OCI-LY3 (cell line): ENCODE results near the gene RIBC1.

Experiments
- EZH2phosphoT487 ChIP-seq: fragments of 200-600 bp; shearing (Covaris generic); IDR thresholded peaks from 2 replicates; pipeline ENCODE4 v1.6.1; 2018; ENCODE audit warnings: antibody characterized with exemption, mixed run types, low read depth
- TF ChIP-seq, protein P1 (sequence below): fragments of 200-600, 300-600 bp; sonication (generic); IDR thresholded peaks from 2 replicates; pipeline ENCODE4 v1.5.1; 2014; ENCODE audit warnings: antibody characterized with exemption, low read length, low read depth

DNA sequence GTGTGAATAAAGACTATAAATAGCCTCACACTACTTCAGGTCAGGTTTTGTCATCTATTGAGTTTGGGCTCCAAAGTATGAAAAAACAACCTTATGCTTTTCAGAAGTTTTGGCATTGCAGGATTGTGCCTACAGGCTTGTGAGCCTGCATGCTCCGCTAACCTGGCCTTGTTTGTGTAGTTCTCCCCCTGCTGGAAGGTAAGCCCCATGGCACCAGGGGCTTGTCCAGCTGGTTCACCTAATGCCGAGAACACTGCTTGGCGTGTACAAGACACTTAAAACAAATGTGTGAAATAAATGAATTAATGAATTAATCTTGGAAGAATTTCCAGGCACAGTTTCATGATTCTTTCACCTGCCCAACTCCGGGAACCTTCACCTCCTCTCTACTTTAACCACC lies 13.3 kb downstream of the RIBC1 start:
- TF ChIP-seq, protein P1, sequence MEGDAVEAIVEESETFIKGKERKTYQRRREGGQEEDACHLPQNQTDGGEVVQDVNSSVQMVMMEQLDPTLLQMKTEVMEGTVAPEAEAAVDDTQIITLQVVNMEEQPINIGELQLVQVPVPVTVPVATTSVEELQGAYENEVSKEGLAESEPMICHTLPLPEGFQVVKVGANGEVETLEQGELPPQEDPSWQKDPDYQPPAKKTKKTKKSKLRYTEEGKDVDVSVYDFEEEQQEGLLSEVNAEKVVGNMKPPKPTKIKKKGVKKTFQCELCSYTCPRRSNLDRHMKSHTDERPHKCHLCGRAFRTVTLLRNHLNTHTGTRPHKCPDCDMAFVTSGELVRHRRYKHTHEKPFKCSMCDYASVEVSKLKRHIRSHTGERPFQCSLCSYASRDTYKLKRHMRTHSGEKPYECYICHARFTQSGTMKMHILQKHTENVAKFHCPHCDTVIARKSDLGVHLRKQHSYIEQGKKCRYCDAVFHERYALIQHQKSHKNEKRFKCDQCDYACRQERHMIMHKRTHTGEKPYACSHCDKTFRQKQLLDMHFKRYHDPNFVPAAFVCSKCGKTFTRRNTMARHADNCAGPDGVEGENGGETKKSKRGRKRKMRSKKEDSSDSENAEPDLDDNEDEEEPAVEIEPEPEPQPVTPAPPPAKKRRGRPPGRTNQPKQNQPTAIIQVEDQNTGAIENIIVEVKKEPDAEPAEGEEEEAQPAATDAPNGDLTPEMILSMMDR: peak; percentile 67
- TF ChIP-seq EZH2phosphoT487: no peak
